Measurements from ENCODE around the gene ABR. TPM values are rescaled to one million over a fixed set of nuclear protein-coding genes. Genes with fewer than 3 reads are reported as not detected.

Gene ABR
- total and polyA plus RNA-seq, 2 of the 8 experiments (the other 6 are each of a cell fraction or from before 2014, with no cell fraction given), result 44.8 to 47.2 TPM

GRCh38 chr17:1082579-1082978 lies 97.2 kb downstream of the ABR start:
- Histone ChIP-seq H2AK5ac (ENCODE audit: low read depth, low read length) (no peak overlapping the region), H3K14ac (ENCODE audit: insufficient read length) (no peak overlapping the region), H3K36me3 (ENCODE audit: control insufficient read depth in 2 of 4, insufficient read depth in 4 of 4, low read length in 3 of 4) (no peaks in the 10 kb centered on the region), H3K79me2 (ENCODE audit: control insufficient read depth in 1 of 2, insufficient read depth in 2 of 2, low read length in 2 of 2) (no peaks in the 10 kb centered on the region), H3K27ac (ENCODE audit: low read depth, low read length) (no peak overlapping the region), H3K56ac (replicated peaks; ENCODE audit: insufficient read length, low read depth, low read length) (no peak overlapping the region), H2BK15ac (ENCODE audit: low read length) (no peak overlapping the region), H4K8ac (ENCODE audit: extremely low read depth, insufficient read depth, low read length) (no peak overlapping the region; the same call in 1 of the 2 replicates), H3K18ac (ENCODE audit: extremely low read depth, low read length) (no peak overlapping the region), H4K20me1 (replicated peaks in 1 of 2; ENCODE audit: control insufficient read depth in 1 of 2, insufficient read depth in 2 of 2, low read length in 2 of 2) (no peaks in the 10 kb centered on the region), H3K9me3 (ENCODE audit: insufficient read depth in 2 of 2, low read depth in 1 of 2, low read length in 1 of 2) (no peaks in the 10 kb centered on the region), H2BK20ac (ENCODE audit: low read length) (no peak overlapping the region), H3K79me1 (ENCODE audit: low read depth, low read length) (no peaks in the 10 kb centered on the region), H3K23ac (ENCODE audit: insufficient read length) (no peak overlapping the region), H3K9ac (replicated peaks in 1 of 4; ENCODE audit: extremely low read depth in 1 of 4, low read depth in 3 of 4, low read length in 3 of 4) (no peak overlapping the region), H3K4me2 (ENCODE audit: insufficient read depth in 1 of 2, low read depth in 2 of 2, low read length in 2 of 2) (no peak overlapping the region), H4K91ac (replicated peaks; ENCODE audit: insufficient read length, low read length) (no peak overlapping the region), H2AFZ (ENCODE audit: low read length) (no peak overlapping the region), H3K4me1 (replicated peaks in 1 of 4; ENCODE audit: control insufficient read depth in 3 of 4, insufficient read depth in 4 of 4, low read length in 3 of 4) (peaks cover 0 to 22% (median 18%) of the 10 kb centered on the region in 4 experiments; a peak in 6 of 7 replicates), H2BK12ac (ENCODE audit: low read depth, low read length) (no peak overlapping the region), H3K4ac (replicated peaks; ENCODE audit: insufficient read length, low read depth, low read length) (no peak overlapping the region), H3K27me3 (replicated peaks in 1 of 4; ENCODE audit: control insufficient read depth in 3 of 4, extremely low read depth in 1 of 4, insufficient read depth in 3 of 4, low read length in 3 of 4) (peaks cover 0 to 2% (median 1%) of the 10 kb centered on the region in 4 experiments; a peak in 2 of 7 replicates), H3K4me3 (ENCODE audit: extremely low read depth in 1 of 4, insufficient read depth in 2 of 4, low read depth in 3 of 4, low read length in 4 of 4) (no peak overlapping the region), H2BK5ac (ENCODE audit: low read depth, low read length) (no peak overlapping the region), H4K5ac (ENCODE audit: insufficient read length, low read depth, low read length) (no peak overlapping the region), H3K23me2 (ENCODE audit: low read depth, low read length) (no peaks in the 10 kb centered on the region; the same call in 1 of the 2 replicates), H2BK120ac (replicated peaks; ENCODE audit: low read depth, low read length) (no peak overlapping the region)
- WGBS, 2 experiments (ENCODE audit: extremely low coverage in 1 of 2, insufficient coverage in 1 of 2, insufficient read length in 1 of 2, insufficient replicate concordance in 2 of 2, low coverage in 1 of 2, low lambda C conversion rate in 2 of 2, missing lambda C conversion rate in 1 of 2), result 98% methylated on average over 8 of the region's 8 CpGs; no CpG with 5 or more reads in 1 of the 2 experiments
- ChIA-PET POLR2A (ENCODE audit: partially characterized antibody) (interaction anchor here (1.4 kb wide), 1 partner anchor 28 kb away, joined by 3 read pairs; no protein-coding TSS in a partner anchor), CTCF (ENCODE audit: partially characterized antibody) (interaction anchor here (2.3 kb wide), 1 partner anchor 26 kb away, joined by 15 read pairs; no protein-coding TSS in a partner anchor)
- DNase-seq (ENCODE audit: low read depth in 1 of 2, low spot score in 2 of 2) (no peak), FAIRE-seq (no peak)
- no peak for TF ChIP-seq YY1 (IDR thresholded peaks at IDR 0.05; ENCODE audit: low read depth, low read length)
- no peak for TF ChIP-seq TCF12 (IDR thresholded peaks at IDR 0.05; ENCODE audit: low read depth, low read length)
- no peak for TF ChIP-seq GTF2F1 (IDR thresholded peaks at IDR 0.05; ENCODE audit: borderline replicate concordance, low read depth, low read length)
- TF ChIP-seq CBX5 (IDR thresholded peaks at IDR 0.05; ENCODE audit: low read depth, low read length), result no peak
- no peak for TF ChIP-seq SP1 (IDR thresholded peaks at IDR 0.05; ENCODE audit: low read depth, low read length)
- no peak for TF ChIP-seq ASH2L (IDR thresholded peaks at IDR 0.05; ENCODE audit: low read length)
- no peak for TF ChIP-seq SIN3A (conservative IDR thresholded peaks at IDR 0.05 in 1 of 2, IDR thresholded peaks at IDR 0.05 in 1 of 2; ENCODE audit: low read depth in 1 of 2, low read length in 2 of 2)
- TF ChIP-seq CHD2 (IDR thresholded peaks at IDR 0.05; ENCODE audit: low read length), result no peak
- no peak for TF ChIP-seq KDM5A (IDR thresholded peaks at IDR 0.05; ENCODE audit: low read length)
